DND-41 (cell line): Measurements from ENCODE around the gene SEC22C.
A peak's percentile ranks its signal among the peaks of the same experiment; 100 is the strongest.
"Not testable (repeated sequence)": the region's sequence is repeated elsewhere in the genome, so short reads cannot be mapped to it uniquely, and the experiment has no call there.

ENCODE experiments used
- ATAC-seq: fragments of 200-7000 bp; cut with Tn5 transposase; 3 replicates; pipeline ENCODE4 v1.9.1; 2021; ENCODE audit warnings: low read depth; ENCODE audit not compliant: insufficient read depth
- DNase-seq: peaks from one replicate; pipeline ENCODE4 v3.0.0-alpha.2; 2020
- H2AFZ ChIP-seq: 2 replicates; pipeline ENCODE4 v1.6.0; 2012; ENCODE audit warnings: low read depth, low read length
- H3K27ac ChIP-seq: 2 replicates; pipeline ENCODE4 v1.5.1; 2012; ENCODE audit warnings: low read length, inconsistent platforms
- H3K27me3 ChIP-seq: fragments of 200-600 bp; sonication (generic); 2 replicates; pipeline ENCODE4 v1.6.0; 2012; ENCODE audit warnings: low read length, mild to moderate bottlenecking, inconsistent platforms; ENCODE audit not compliant: insufficient read depth, poor library complexity
- H3K36me3 ChIP-seq: 2 replicates; pipeline ENCODE4 v1.5.1; 2012; ENCODE audit warnings: low read length, inconsistent platforms; ENCODE audit not compliant: insufficient read depth
- H3K4me1 ChIP-seq: 2 replicates; pipeline ENCODE4 v1.5.1; 2012; ENCODE audit warnings: mild to moderate bottlenecking, low read length; ENCODE audit not compliant: insufficient read depth
- H3K4me2 ChIP-seq: 2 replicates; pipeline ENCODE4 v1.6.0; 2012; ENCODE audit warnings: mild to moderate bottlenecking, moderate library complexity, low read length, inconsistent platforms; ENCODE audit not compliant: insufficient read depth
- H3K4me3 ChIP-seq, 2 experiments: fragments of 200-600 bp in 1 of 2; shearing (Covaris generic) in 1 of 2; 2 replicates each; pipeline ENCODE4 v1.5.1; 2012 to 2016; ENCODE audit warnings: inconsistent platforms in 2 of 2, low read length in 2 of 2, mild to moderate bottlenecking in 2 of 2, low read depth in 1 of 2, moderate library complexity in 1 of 2
- H3K79me2 ChIP-seq: 2 replicates; pipeline ENCODE4 v1.6.0; 2012; ENCODE audit warnings: low read length, inconsistent platforms; ENCODE audit not compliant: insufficient read depth
- H3K9ac ChIP-seq: 2 replicates; pipeline ENCODE4 v1.6.0; 2012; ENCODE audit warnings: low read depth, mild to moderate bottlenecking, inconsistent platforms, low read length, moderate library complexity
- H3K9me3 ChIP-seq: 2 replicates; pipeline ENCODE4 v1.5.1; 2012; ENCODE audit warnings: low read length, moderate library complexity, mild to moderate bottlenecking, inconsistent platforms; ENCODE audit not compliant: insufficient read depth, severe bottlenecking
- H4K20me1 ChIP-seq: 2 replicates; pipeline ENCODE4 v1.6.0; 2012; ENCODE audit warnings: low read length; ENCODE audit not compliant: insufficient read depth
- CTCF ChIP-seq: IDR thresholded peaks from 2 replicates; pipeline ENCODE4 v1.5.1; 2012; ENCODE audit warnings: borderline replicate concordance, low read length, moderate library complexity, mild to moderate bottlenecking; ENCODE audit not compliant: poor library complexity, severe bottlenecking; ENCODE audit errors: extremely low read depth
- EZH2 ChIP-seq: IDR thresholded peaks from 3 replicates; pipeline ENCODE4 v1.6.1; 2012; ENCODE audit warnings: borderline replicate concordance, low read depth, mild to moderate bottlenecking, moderate library complexity, low read length, inconsistent platforms; ENCODE audit not compliant: severe bottlenecking

SEC22C gene

GRCh38 chr3:42569593-42570142, 12.1 kb downstream of the SEC22C start:
- no peak for DNase-seq
- peaks cover 65% of the 10 kb centered on the region for H3K36me3 ChIP-seq
- no peak for TF ChIP-seq EZH2
- TF ChIP-seq CTCF, result no peak

GRCh38 chr3:42562047-42562907, 19.5 kb downstream of the SEC22C start:
- TF ChIP-seq EZH2, result no peak
- peak; percentile 7 for TF ChIP-seq CTCF
- peaks cover 89% of the 10 kb centered on the region for H3K36me3 ChIP-seq
- peaks cover 4% of the 10 kb centered on the region; the same call in 1 of the 2 replicates for H3K79me2 ChIP-seq
- DNase-seq, result no peak
- H3K9ac ChIP-seq, result no peak overlapping the region
- no peak overlapping the region for H2AFZ ChIP-seq
- ATAC-seq, result no peak
- H3K27ac ChIP-seq, result 0 out of 2 replicates have a peak overlapping the region, but pooled peaks have one; percentile 16
- no peaks in the 10 kb centered on the region for H4K20me1 ChIP-seq
- no peak overlapping the region for H3K4me2 ChIP-seq
- peaks cover 6% of the 10 kb centered on the region; the same call in 1 of the 2 replicates for H3K4me1 ChIP-seq
- no peaks in the 10 kb centered on the region for H3K9me3 ChIP-seq
- no peak overlapping the region for H3K4me3 ChIP-seq
- H3K27me3 ChIP-seq, result no peaks in the 10 kb centered on the region

More at GRCh38 chr3:42569593-42570142, 12.1 kb downstream of the SEC22C start:
- peaks cover under 1% of the 10 kb centered on the region for H3K9me3 ChIP-seq
- H3K4me2 ChIP-seq, result no peak overlapping the region
- no peak for ATAC-seq
- H3K4me1 ChIP-seq, result no peaks in the 10 kb centered on the region
- no peak overlapping the region for H2AFZ ChIP-seq
- H4K20me1 ChIP-seq, result peaks cover 13% of the 10 kb centered on the region; the same call in 1 of the 2 replicates
- H3K27ac ChIP-seq, result no peak overlapping the region
- no peak overlapping the region for H3K9ac ChIP-seq
- H3K79me2 ChIP-seq, result peaks cover 38% of the 10 kb centered on the region
- H3K27me3 ChIP-seq, result no peaks in the 10 kb centered on the region
- H3K4me3 ChIP-seq, result no peak overlapping the region

- ATAC-seq, result no peak
Measured at GRCh38 chr3:42557854-42558253, 23.9 kb downstream of the SEC22C start.

GRCh38 chr3:42556817-42557216, 24.9 kb downstream of the SEC22C start:
- ATAC-seq, result not testable (repeated sequence)
- H3K36me3 ChIP-seq, result peaks cover 82% of the 10 kb centered on the region

More at GRCh38 chr3:42557854-42558253, 23.9 kb downstream of the SEC22C start:
- TF ChIP-seq EZH2, result no peak
- peak; percentile 37 for TF ChIP-seq CTCF
- Histone ChIP-seq H3K27me3 (no peaks in the 10 kb centered on the region), H3K79me2 (no peaks in the 10 kb centered on the region), H3K4me2 (no peak overlapping the region), H3K4me1 (peaks cover 25% of the 10 kb centered on the region), H3K27ac (no peak overlapping the region), H4K20me1 (no peaks in the 10 kb centered on the region), H3K9me3 (no peaks in the 10 kb centered on the region), H3K4me3 (no peak overlapping the region), H2AFZ (no peak overlapping the region), H3K9ac (no peak overlapping the region), H3K36me3 (peaks cover 85% of the 10 kb centered on the region)
- no peak for DNase-seq

More at GRCh38 chr3:42556817-42557216, 24.9 kb downstream of the SEC22C start:
- H3K27me3 ChIP-seq, H3K9me3 ChIP-seq, H4K20me1 ChIP-seq, H3K4me3 ChIP-seq, H3K9ac ChIP-seq, DNase-seq, H2AFZ ChIP-seq, H3K4me2 ChIP-seq, H3K79me2 ChIP-seq: not testable (repeated sequence)
- peak overlapping the region; percentile 76 for H3K27ac ChIP-seq
- peaks cover 25% of the 10 kb centered on the region for H3K4me1 ChIP-seq
